Measurements from ENCODE around the gene ANKRD6.

DNA sequence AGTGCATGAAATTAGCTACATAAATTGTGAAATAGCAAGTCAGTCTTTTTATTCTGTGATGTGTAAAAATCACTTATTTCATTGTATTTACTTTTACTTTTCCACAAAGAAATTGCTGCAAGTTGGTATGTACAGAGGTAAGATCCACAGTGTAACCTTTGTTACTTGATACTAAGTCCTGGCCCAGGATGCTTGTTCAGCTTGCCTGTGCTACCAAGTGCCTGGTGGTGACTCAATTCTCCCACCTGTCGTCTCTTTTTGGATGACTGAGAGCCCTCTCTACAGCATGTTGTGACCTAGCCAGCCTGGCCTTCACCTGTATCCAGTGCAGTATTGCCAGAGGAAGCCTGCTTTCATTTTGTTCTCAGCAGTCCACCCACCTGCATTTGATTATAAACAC, 54.9 kb downstream of the ANKRD6 start:
- TF ChIP-seq EZH2 (IDR thresholded peaks at IDR 0.05; ENCODE audit: borderline replicate concordance, low read depth, low read length, severe bottlenecking) (no peak), POLR2A (IDR thresholded peaks at IDR 0.05; ENCODE audit: low read depth, low read length) (no peak), POLR2AphosphoS5 (IDR thresholded peaks at IDR 0.05; ENCODE audit: insufficient read depth, low read depth, low read length) (no peak), GATA2 (IDR thresholded peaks at IDR 0.05; ENCODE audit: insufficient read depth, insufficient read length, low read depth, low read length) (no peak)
- TF ChIP-seq, protein P1, sequence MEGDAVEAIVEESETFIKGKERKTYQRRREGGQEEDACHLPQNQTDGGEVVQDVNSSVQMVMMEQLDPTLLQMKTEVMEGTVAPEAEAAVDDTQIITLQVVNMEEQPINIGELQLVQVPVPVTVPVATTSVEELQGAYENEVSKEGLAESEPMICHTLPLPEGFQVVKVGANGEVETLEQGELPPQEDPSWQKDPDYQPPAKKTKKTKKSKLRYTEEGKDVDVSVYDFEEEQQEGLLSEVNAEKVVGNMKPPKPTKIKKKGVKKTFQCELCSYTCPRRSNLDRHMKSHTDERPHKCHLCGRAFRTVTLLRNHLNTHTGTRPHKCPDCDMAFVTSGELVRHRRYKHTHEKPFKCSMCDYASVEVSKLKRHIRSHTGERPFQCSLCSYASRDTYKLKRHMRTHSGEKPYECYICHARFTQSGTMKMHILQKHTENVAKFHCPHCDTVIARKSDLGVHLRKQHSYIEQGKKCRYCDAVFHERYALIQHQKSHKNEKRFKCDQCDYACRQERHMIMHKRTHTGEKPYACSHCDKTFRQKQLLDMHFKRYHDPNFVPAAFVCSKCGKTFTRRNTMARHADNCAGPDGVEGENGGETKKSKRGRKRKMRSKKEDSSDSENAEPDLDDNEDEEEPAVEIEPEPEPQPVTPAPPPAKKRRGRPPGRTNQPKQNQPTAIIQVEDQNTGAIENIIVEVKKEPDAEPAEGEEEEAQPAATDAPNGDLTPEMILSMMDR (IDR thresholded peaks at IDR 0.05; ENCODE audit: extremely low read depth in 1 of 2, insufficient read depth in 1 of 2, low read depth in 1 of 2, low read length in 2 of 2), result no peak
- TF ChIP-seq, protein P2, sequence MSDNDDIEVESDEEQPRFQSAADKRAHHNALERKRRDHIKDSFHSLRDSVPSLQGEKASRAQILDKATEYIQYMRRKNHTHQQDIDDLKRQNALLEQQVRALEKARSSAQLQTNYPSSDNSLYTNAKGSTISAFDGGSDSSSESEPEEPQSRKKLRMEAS (IDR thresholded peaks at IDR 0.05; ENCODE audit: insufficient read depth, insufficient read length), result no peak
